ENCODE measurements around the gene SLC4A1AP.

The SLC4A1AP gene

DNA sequence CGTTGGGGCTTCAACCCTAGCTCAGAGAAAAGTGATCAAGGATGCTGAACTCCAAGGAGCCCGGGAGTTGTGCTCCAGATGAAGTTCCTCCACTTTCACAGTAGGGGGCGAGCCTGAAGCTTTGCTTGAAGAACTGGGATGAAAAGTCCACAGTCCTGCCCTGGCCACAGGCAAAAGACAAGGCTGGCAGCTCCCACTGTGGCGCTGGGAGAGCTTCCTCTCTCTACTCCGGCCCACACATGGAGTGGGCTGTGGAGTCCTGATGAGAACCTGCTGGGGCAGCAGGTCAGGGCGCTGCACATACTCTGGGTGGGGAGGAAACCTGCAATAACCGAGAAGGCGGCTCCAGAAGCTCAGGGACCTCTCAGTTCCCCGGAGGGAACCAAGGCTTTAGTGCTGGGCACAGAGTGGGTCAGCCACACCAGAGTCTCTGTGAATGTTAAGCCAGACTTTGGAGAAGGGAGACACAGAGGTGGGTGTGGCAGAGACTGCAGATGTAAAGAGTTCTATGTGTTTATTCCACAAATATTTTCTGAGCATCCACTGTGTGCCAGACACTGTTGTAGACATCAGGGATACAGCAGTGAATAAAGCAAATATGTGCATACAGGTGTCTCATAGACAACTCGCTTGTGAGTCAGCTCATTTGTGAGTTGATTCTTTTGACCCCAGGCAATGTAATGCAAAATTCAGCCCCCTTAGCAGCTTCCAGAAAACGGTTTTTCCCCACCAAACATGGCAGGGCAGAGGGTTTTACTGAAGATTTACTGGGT lies 59.9 kb downstream of the SLC4A1AP start:
- no peak for DNase-seq

DNA sequence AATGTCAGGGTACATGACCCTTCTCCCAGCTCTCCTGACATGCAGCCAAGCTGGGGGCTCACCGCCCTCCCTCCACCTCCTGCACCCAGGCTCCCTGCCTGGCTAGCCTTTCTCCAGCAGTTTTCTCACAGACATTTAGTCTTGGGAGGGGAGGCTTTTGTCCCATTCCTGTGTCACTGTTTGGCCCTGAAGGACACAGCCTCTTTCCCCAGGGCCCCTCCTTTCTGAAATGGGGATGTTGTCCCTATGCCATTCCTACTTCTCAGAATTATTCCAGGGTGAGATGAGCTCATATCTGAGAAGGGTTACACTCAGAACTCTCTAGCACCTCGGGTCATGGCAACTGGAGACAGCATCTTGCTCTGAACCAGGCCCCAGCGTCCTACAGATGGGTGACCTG lies 60.5 kb downstream of the SLC4A1AP start:
- no peak for DNase-seq

DNA sequence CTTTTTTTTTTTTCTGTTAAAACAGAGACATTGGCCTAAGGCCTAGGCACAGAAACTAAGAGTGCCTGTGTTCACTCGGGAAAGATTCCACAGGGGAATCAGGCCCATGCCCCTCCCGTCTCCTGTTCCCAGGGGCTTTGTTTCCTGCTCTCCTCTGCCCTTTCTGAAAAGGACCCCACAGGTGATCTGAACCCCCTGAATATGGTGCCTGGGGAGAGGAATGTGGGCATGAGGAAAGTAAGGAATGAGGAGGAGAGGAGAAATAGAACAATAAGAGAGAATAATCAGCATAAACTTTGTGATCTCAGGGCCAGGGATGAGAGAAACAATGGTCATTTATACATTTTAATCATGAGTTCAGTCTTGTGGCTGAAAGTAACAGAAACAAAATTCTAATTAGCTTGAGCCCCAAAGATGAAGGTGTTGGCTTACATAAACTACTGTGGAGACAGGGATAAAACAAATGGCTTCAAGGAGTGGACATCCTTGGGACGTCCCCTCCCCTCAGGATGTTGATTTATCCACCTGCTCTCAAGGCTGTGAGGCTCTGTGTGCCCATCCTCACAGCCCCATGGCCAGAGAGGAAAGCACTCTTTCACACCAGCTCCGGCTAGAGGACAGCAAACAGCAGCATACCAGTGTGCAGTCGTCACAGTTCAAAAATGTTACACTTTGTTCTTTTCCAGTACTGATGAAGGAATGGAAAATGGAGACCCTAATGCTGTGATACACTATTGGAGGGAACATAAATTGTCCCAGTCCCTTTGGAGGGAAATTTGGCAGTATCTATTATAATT lies 61.4 kb downstream of the SLC4A1AP start:
- no peak for DNase-seq

DNA sequence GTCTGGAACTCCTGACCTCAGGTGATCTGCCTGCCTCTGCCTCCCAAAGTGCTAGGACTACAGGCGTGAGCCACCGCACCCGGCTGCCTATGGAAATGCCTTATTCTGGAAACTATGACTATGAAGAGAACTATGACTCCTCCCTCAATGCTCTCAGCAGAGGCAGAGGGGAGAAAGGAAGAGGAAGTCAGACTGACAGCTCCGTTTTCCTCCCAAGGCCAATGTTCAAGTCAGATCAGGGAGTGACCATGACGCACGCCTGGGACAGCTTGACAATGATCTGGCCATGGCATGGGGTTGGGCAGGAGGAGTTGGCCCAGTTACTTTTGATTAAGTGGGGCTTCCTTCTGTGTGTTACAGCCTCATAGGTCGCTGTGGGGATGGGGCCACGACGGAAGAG lies 63.6 kb downstream of the SLC4A1AP start:
- DNase-seq, result no peak

DNA sequence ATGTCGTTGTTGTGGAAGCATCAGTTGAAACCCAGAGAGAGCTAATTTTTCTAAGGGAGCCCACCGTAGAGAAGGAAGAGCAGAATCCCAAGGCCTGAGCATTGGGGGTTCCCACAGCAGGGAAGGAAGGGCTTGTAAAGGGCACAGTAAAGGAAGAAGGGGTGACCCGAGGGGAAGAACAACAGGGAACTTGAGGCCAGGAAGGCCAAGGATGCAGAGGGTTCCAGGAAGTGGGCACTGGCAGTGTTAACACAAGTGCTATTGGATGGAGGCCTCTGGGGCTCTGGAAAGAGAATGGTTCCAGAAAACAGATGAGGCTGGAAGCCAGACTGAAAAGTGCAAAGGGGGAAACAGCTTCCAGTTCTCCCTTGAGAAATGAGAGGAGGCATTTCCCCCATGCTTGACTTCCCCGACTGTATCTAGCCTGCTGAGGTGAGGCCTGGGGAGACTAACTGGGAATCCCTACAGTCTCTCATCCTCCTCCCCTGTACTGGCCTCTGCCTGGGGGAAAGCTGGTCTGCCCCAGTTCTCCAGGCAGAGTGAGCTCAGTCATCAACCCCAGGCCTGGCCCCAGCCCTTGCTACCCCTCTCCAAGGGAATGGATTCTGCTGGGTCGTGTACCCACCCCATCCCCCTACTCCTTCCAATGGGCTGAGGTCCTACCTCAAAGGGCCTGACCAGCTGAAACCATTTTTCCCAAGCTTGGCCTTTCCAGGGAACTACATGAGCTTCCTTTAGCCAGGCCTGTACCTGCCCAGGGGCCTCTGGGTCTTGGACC lies 64.6 kb downstream of the SLC4A1AP start:
- no peak for DNase-seq

DNA sequence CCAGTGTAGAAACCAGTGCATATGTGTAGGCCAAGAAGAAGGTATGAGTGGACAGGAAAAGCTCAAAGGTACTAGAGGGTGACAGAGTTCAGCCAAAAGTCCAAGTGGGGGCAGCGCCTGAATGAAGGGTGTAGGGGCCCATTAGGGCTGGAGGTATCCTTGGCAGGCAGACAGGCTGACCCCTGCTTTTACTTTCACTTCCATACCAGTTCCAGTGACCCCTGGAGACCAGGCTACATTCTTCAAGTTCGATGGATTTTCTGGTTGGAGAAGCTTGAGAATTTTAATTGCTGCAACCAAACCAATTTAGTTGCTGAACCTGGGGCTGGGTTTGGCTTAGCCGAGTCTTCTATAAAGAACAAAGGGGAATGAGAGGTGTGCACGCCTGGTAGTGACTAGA lies 65.5 kb downstream of the SLC4A1AP start:
- no peak for DNase-seq

DNA sequence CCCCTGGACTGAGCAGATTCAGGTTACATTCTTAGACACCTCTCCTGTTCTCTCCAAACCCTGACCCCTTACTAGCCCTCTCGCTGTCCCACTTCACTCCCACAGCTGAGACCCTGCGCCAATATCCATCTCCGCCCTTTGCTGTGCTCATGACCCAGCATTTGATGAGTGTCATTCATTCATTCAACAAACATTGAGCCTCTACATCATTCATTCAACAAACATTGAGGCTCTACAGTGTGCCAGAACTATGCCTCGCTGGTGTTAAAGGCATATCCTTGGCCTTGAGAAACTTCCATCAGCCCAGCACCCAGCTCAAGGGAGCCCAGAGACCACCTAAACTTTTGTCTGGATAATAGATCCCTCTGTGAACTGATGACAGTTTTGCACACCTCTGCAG lies 65.9 kb downstream of the SLC4A1AP start:
- DNase-seq, result no peak

DNA sequence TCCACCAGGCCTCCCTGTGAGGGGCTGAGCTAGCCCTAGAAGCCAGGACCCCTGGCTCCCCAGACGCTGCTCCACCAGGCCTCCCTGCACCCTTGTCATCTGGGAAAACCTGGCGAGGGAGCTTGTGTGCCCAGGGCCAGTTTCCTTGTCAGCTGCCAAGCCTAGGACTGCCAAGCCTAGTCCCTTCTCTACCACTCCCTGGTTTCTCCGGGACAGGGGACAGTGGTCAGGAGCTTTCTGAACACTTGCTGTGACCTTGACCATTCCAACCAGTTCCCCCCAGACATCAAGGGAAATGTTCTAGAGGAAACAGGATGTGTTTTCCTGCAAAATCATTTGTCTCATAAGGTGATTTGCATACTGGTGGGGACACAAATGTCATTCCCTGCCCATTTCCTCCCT lies 66.6 kb downstream of the SLC4A1AP start:
- DNase-seq, result no peak

DNA sequence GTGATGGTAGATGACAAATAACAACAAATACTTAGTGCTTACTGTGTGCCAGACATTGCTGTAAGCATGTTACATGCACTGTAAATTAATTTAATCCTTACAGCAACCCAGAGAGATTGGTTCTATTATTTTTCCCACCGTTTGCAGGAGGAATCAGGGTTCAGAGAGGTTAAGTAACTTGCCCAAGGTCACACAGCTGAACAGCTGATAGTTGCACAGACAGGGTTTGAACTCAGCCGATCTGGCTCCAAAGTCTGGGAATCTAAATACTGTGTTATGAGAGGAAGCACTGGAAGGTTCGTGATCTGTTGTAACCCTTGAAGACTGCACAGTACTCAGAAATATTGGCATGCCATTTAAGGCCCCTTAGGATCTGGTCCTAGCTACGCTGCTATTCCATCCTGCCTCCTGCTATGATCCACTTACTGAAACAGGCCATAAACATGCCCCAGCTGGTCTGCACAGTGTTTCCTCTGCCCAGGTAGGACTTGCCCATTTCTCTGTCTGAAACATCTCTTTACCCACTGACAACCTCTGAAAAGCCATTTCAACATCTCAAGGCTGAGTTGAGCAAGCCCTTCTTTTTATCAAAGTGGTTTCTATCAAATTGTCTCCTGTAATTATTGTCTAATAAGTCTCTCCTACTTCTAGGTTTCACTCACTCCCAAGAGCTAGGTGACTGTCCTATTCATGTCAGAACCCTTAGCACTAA lies 67.4 kb downstream of the SLC4A1AP start:
- DNase-seq, result no peak

DNA sequence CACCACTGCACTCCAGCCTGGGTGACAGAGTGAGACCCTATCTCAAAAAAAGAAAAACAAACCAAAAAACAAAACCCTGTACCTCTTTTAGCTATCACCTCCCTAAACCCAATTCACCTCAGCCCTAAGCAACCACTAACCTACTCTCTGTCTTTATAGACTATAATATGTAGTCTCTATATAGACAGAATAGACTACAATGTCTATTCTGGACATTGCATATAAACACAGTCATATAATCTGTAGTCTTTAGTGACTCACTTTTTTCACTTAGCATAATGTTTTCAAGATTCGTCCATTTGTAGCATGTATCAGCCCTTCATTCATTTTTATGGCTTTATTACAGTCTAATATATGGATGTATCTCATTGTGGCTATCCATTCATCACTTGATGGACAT lies 70.6 kb downstream of the SLC4A1AP start:
- no peak for DNase-seq

DNA sequence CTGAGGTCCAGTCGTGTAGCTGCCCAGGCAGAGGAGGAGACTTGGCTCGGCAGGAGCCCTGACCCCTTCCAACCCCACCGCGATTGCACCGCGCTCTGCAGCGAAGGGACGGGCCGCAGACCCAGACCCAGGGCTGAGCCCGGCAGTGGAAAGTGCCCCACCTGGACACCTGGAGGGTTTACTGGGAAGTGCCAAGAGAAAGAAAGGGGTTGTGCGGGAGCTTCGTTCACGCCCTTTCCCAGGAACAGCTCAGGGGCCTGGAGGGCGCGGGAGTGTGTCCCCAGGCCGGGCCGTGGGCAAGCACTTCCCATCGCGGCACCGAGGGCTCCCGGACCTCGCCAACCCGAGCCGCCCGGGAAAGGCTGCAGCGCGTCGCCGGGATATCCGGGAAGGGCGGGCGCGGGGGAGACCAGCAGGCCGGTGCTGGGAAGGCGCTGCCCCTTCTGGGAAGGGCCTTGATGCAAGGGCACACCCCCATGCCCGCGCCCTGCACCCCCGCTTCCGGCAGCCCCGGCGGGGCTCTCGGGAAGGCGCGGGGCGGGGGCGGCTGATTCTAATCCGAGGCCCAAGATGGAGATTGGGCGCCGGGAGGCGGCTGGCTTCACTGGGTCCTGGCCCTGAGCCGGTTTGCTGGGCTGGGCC lies 71.7 kb downstream of the SLC4A1AP start:
- DNase-seq, result peak; percentile 71

DNA sequence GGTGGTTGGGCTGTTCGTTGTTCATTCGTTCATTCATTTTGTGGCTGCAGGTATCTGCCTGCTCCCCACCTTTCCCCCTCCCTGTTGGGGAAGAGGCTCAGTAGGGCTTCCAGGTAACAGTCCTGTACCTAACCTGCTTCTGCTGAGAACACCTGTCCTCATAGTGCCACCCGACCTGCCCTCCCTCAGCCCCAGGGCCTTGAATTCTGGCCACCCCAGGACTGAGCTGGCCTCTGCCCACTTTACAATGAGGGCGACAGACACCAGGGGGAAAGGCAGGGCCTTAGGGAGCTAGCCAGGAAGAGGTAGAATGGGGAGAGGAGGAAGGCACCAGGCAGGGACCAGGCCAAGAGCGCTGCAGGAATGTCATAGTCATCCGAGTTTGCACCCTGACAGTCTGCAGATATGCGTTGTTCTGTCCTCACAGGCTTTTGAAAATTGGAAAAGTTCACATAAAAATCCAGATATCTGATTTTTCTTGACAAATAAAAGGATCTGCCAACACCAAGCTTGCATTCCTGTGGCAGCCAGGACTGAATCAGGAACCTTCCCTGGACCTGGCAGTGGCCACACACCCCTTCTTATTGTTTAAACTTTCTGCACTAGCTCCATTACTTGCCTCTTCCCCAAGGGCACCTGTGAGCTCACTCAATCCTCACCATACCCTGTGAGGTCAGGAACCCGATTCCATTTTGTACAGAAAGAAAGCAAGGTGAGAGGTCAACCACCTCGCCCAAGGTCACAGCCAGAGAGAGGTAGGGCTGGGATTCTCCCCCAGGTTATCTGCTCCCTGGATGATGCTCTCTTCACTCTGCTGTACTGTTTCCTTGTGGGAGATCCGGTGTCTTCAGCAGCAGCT lies 72.6 kb downstream of the SLC4A1AP start:
- DNase-seq, result no peak

DNA sequence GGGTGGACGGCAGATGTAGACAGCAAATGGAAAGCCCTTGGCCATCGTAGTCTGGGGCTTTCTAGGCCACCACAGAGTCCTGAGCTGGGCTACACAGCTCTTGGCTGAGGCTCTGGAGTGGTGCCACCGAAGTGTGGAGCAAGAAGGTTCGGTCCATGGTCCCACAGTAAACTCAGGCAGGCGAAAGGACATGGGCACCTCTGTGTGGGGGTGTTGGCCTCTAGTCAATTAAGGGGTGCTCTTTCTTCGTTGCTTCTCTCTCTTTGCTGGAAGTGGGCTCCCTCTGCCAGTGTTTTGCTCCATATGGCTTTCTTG lies 73.2 kb downstream of the SLC4A1AP start:
- DNase-seq, result no peak

DNA sequence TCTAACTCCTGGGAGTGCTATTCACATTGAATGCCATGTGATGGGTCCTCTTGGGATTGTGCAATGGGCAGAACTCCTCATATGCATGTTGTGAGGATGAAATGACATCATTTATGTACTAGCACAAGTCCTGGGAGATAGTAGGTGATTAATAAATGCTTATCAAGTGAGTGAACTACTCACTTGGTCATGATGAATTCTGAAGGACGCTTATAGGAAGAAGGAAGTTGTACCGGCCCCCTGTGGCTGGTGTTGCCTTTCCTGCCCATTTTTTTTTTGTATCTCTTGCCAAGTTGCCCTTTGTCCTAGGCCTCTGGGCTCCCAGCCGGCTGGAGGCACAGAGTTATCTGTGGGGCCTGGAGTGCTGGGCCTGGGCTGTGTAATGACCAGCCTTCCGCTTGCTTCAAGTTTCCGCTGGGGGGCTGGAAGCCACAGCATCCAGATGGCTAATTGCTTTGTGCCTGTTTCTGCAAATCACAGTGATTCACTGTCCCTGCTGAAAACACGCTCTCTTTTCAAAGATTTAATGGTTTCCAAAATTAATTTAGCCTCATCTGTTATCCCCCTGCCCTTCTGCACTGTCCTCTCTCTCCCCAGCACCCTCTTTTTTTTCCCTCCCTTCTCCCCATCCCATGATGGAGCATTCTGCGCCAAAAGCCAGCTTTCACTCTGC lies 74.1 kb downstream of the SLC4A1AP start:
- DNase-seq, result no peak

DNA sequence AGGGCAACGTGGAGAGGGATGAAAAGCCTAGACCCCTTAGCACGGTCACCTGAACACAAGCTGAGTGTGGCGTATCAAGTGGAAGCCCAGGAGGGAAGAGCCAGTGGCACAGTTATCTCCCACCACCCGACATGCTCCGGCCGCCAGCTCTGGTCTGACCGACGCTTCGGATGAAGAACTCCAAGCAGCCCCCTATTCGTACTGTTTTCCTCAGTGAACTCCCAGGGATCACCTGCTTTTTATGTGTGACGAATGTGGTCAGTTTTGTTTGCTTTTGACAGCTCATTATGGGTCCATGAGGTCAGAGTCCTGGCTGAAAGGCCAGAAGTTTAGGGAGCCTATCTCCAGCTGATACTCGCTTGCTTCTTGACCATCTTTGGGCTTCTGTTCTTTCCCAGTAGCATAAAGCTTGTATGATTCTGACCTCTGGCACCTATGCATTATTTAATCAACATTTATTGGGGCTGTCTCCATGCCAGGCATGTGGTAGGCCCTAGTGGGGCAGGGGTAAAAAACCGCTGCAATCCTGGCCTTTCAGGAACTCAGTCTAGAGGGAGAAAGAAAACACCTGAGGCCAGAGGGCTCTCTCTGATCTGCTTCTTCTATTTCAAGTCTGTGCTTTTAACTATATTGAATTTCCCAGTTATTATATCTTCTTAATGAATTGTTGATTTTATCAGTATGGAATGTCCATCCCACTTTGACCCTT lies 74.8 kb downstream of the SLC4A1AP start:
- DNase-seq, result no peak

DNA sequence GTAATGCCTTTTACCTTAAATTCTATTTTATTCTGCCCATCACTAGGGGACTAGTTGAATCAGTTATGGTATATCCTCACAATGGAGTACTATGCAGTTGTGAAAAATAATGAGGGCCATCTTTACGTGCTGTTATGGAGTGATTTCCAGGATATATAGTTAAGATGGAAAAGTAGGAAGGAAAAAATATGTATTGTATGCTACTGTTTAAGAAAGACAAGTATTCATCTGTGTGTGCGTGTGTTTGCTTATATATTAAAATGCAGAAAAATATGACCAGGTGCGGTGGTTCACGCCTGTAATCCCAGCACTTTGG lies 75.3 kb downstream of the SLC4A1AP start:
- DNase-seq, result no peak

DNA sequence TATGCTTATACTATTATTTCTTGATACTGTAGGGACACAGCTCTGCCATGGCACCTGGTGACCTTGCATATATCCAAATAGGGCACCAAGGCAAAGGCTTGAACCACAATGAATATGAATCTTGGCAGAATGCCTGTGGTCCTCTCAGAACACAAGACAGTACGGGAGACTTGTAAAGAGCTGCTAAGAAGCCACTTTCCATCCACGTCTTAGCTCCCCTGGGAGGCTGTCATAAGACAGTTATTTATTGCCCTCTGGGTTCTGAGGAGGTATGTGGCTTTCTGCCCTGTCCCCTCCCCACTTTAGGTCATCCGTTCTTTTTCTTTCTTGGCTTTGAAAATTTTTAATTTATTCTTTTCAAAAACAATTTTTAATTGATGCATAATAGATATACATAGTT lies 78.0 kb downstream of the SLC4A1AP start:
- no peak for DNase-seq

DNA sequence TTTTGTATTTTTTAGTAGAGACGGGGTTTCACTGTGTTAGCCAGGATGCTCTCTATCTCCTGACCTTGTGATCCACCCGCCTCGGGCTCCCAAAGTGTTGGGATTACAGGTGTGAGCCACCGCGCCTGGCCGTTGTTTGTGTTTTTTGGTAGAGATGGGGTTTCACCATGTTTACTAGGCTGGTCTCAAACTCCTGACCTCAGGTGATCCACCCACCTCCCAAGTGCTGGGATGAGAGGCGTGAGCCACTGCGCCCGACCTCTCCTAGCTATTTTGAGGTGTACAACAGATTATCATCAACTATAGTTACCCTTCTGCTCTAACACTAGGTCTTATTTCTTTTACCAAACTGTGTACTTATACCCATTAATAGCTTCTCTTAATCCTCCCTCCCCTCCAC lies 78.9 kb downstream of the SLC4A1AP start:
- no peak for DNase-seq

Measured in stimulated activated CD4-positive, alpha-beta T cell treated with anti-CD3 and anti-CD28 coated beads, Interleukin-12 subunit alpha, Interleukin-12 subunit beta, amount 100 ng/mL, for 4 hours (primary cell).